K562 (cell line): ENCODE data around the gene KMT2D. TPM values are rescaled to one million over a fixed set of nuclear protein-coding genes. Genes with fewer than 3 reads are reported as not detected.

Experiments
- BDP1 ChIP-seq: IDR thresholded peaks from 3 replicates; pipeline ENCODE4 v1.6.1; 2011; ENCODE audit not compliant: insufficient read length, insufficient read depth
- CBFA2T2 ChIP-seq: fragments of 450-650 bp; conservative IDR thresholded peaks from 2 replicates; pipeline ENCODE4 v1.6.1; 2017; ENCODE audit warnings: mild to moderate bottlenecking
- CBFA2T3 ChIP-seq: fragments of 450-650 bp; IDR thresholded peaks from 2 replicates; pipeline ENCODE4 v1.6.1; 2017
- CEBPG ChIP-seq, 3 experiments: fragments of 200-800 bp in 1 of 3; sonication (Bioruptor generic) in 1 of 3; sonication (generic) in 1 of 3; formaldehyde crosslinking in 1 of 3; IDR thresholded peaks in 2 of 3; conservative IDR thresholded peaks in 1 of 3; 2 replicates each; pipeline versions ENCODE4 v1.6.1 to v1.8.0; 2016 to 2022; ENCODE audit warnings: missing compliant biosample characterization in 2 of 3, missing genetic modification characterization in 2 of 3, mild to moderate bottlenecking in 1 of 3, missing genetic modification reagents in 1 of 3
- FOSL1 ChIP-seq: fragments of 200-800 bp; sonication (Bioruptor generic); conservative IDR thresholded peaks from 2 replicates; pipeline ENCODE4 v1.6.1; 2016; ENCODE audit warnings: missing genetic modification characterization, missing compliant biosample characterization
- HDAC2 ChIP-seq: fragments of 450-650 bp; IDR thresholded peaks from 2 replicates; pipeline ENCODE4 v1.6.1; 2016; ENCODE audit warnings: mild to moderate bottlenecking
- KAT7 ChIP-seq: sonication (generic); formaldehyde crosslinking; IDR thresholded peaks from 2 replicates; pipeline ENCODE4 v1.8.0; 2022; ENCODE audit warnings: missing genetic modification reagents, mild to moderate bottlenecking, borderline replicate concordance
- KHSRP ChIP-seq: fragments of 450-650 bp; IDR thresholded peaks from 2 replicates; pipeline ENCODE4 v1.6.1; 2017
- MAFG ChIP-seq: fragments of 450-650 bp; conservative IDR thresholded peaks from 2 replicates; pipeline ENCODE4 v1.6.1; 2016; ENCODE audit warnings: missing genetic modification characterization, missing compliant biosample characterization
- NCOR1 ChIP-seq: fragments of 450-650 bp; IDR thresholded peaks from 2 replicates; pipeline ENCODE4 v1.6.1; 2016; ENCODE audit warnings: mild to moderate bottlenecking, moderate library complexity
- NR3C1 ChIP-seq: sonication (generic); formaldehyde crosslinking; IDR thresholded peaks from 2 replicates; pipeline ENCODE4 v1.8.1; 2022; ENCODE audit warnings: missing genetic modification reagents
- PCBP1 ChIP-seq: fragments of 200-400 bp; formaldehyde crosslinking; IDR thresholded peaks from 2 replicates; pipeline ENCODE4 v1.6.1; 2018; ENCODE audit warnings: mild to moderate bottlenecking, low read depth, low read length; ENCODE audit not compliant: poor library complexity, severe bottlenecking
- PCBP2 ChIP-seq: fragments of 200-400 bp; formaldehyde crosslinking; IDR thresholded peaks from 2 replicates; pipeline ENCODE4 v1.6.1; 2018; ENCODE audit warnings: low read length, low read depth, mild to moderate bottlenecking, moderate library complexity; ENCODE audit not compliant: poor library complexity, severe bottlenecking
- RFX5 ChIP-seq: IDR thresholded peaks from 2 replicates; pipeline ENCODE4 v1.6.1; 2011; ENCODE audit warnings: low read depth, mild to moderate bottlenecking, improper control_type of control experiment, low read length
- SP1 ChIP-seq: sonication (generic); formaldehyde crosslinking; IDR thresholded peaks from 2 replicates; pipeline ENCODE4 v1.8.1; 2022; ENCODE audit warnings: mild to moderate bottlenecking, missing genetic modification reagents
- TRIM24 ChIP-seq, 2 experiments: fragments of 450-650 bp; IDR thresholded peaks; 2 replicates each; pipeline ENCODE4 v1.6.1; 2016
- U2AF2 ChIP-seq: fragments of 200-400 bp; formaldehyde crosslinking; optimal IDR thresholded peaks from 2 replicates; pipeline ENCODE3; 2017; ENCODE audit warnings: low read depth, mild to moderate bottlenecking, low read length
- XRCC3 ChIP-seq: fragments of 450-650 bp; IDR thresholded peaks from 2 replicates; pipeline ENCODE4 v1.6.1; 2017; ENCODE audit warnings: mild to moderate bottlenecking, moderate library complexity
- ZC3H4 ChIP-seq: sonication (generic); formaldehyde crosslinking; IDR thresholded peaks from 2 replicates; pipeline ENCODE4 v1.9.0; 2021; ENCODE audit warnings: missing genetic modification reagents, borderline replicate concordance
- ZFP30 ChIP-seq: fragments of 250-450 bp; sonication (Bioruptor Pico); IDR thresholded peaks from 2 replicates; pipeline ENCODE4 v1.8.0; 2022; ENCODE audit warnings: moderate library complexity, mild to moderate bottlenecking, inconsistent platforms, borderline replicate concordance
- polyA plus RNA-seq, 8 experiments: library from polyadenylated mRNA; depleted of rRNA in 4 of 8; stranded (reverse) in 5 of 8; unstranded in 3 of 8; fragments of >200 nt; fragmentation: Nextera tagmentation in 2 of 8; fragmentation: Illumina TruSeq in 1 of 8; extraction: Ambion mirVana in 2 of 8; extraction: Trizol in 1 of 8; gene quantifications; 2 replicates each; pipeline versions ENCODE4 v1.2.1 to v1.2.3, GENCODE V29; 2011 to 2014; ENCODE audit warnings: inconsistent platforms in 1 of 8, missing spikeins in 1 of 8
- total RNA-seq, 7 experiments: library from RNA; depleted of rRNA in 6 of 7; stranded (reverse); fragments of >200 nt in 6 of 7; fragmentation: Illumina TruSeq in 2 of 7; extraction: Trizol in 2 of 7; gene quantifications; 2 replicates each; pipeline versions ENCODE4 v1.2.1 to v1.2.3, GENCODE V29; 2011 to 2021; ENCODE audit warnings: low replicate concordance in 1 of 7
- TF ChIP-seq, protein P1 (sequence below): fragments of 250-450 bp; sonication (Bioruptor Pico); IDR thresholded peaks from 2 replicates; pipeline ENCODE4 v1.8.0; 2022; ENCODE audit warnings: moderate library complexity, mild to moderate bottlenecking, inconsistent platforms
- TF ChIP-seq, protein P2 (sequence below): fragments of 200-800 bp; sonication (Bioruptor generic); IDR thresholded peaks from 2 replicates; pipeline ENCODE4 v1.6.1; 2016; ENCODE audit warnings: missing genetic modification characterization, missing compliant biosample characterization
- TF ChIP-seq, protein P3 (sequence below): fragments of 450-650 bp; IDR thresholded peaks from 2 replicates; pipeline ENCODE4 v1.6.1; 2016; ENCODE audit warnings: missing biosample characterization, missing genetic modification characterization

KMT2D gene
- total and polyA plus RNA-seq, 9 of the 15 experiments (the other 6 are each of a cell fraction or from before 2014, with no cell fraction given) = 0.22 to 93.7 (median 13.7) TPM

- TF ChIP-seq SP1 (CRISPR knock-in tag) (no peak), RFX5 (no peak), PCBP2 (no peak), ZC3H4 (CRISPR knock-in tag) (no peak), FOSL1 (tag) (peak; percentile 40; the same call in 1 of the 2 replicates), CBFA2T3 (no peak), U2AF2 (no peak), KHSRP (peak; percentile 40; the same call in 1 of the 2 replicates), CEBPG (CRISPR knock-in tag; IDR thresholded peaks at IDR 0.05) (no peak), CEBPG (tag; conservative IDR thresholded peaks at IDR 0.05 in 1 of 2, IDR thresholded peaks at IDR 0.05 in 1 of 2) (peak in 1 of 2 experiments; percentile 56; a peak in 1 of 4 replicates), CBFA2T2 (no peak), MAFG (tag) (peak; percentile 51), ZFP30 (CRISPR knock-in tag) (no peak), XRCC3 (no peak), NR3C1 (CRISPR knock-in tag) (no peak), NCOR1 (no peak), PCBP1 (no peak), TRIM24 (IDR thresholded peaks at IDR 0.05) (no peak), HDAC2 (no peak), BDP1 (no peak), KAT7 (CRISPR knock-in tag) (no peak)
- TF ChIP-seq, protein P1, sequence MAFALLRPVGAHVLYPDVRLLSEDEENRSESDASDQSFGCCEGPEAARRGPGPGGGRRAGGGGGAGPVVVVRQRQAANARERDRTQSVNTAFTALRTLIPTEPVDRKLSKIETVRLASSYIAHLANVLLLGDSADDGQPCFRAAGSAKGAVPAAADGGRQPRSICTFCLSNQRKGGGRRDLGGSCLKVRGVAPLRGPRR (CRISPR knock-in tag) = no peak
- TF ChIP-seq, protein P2, sequence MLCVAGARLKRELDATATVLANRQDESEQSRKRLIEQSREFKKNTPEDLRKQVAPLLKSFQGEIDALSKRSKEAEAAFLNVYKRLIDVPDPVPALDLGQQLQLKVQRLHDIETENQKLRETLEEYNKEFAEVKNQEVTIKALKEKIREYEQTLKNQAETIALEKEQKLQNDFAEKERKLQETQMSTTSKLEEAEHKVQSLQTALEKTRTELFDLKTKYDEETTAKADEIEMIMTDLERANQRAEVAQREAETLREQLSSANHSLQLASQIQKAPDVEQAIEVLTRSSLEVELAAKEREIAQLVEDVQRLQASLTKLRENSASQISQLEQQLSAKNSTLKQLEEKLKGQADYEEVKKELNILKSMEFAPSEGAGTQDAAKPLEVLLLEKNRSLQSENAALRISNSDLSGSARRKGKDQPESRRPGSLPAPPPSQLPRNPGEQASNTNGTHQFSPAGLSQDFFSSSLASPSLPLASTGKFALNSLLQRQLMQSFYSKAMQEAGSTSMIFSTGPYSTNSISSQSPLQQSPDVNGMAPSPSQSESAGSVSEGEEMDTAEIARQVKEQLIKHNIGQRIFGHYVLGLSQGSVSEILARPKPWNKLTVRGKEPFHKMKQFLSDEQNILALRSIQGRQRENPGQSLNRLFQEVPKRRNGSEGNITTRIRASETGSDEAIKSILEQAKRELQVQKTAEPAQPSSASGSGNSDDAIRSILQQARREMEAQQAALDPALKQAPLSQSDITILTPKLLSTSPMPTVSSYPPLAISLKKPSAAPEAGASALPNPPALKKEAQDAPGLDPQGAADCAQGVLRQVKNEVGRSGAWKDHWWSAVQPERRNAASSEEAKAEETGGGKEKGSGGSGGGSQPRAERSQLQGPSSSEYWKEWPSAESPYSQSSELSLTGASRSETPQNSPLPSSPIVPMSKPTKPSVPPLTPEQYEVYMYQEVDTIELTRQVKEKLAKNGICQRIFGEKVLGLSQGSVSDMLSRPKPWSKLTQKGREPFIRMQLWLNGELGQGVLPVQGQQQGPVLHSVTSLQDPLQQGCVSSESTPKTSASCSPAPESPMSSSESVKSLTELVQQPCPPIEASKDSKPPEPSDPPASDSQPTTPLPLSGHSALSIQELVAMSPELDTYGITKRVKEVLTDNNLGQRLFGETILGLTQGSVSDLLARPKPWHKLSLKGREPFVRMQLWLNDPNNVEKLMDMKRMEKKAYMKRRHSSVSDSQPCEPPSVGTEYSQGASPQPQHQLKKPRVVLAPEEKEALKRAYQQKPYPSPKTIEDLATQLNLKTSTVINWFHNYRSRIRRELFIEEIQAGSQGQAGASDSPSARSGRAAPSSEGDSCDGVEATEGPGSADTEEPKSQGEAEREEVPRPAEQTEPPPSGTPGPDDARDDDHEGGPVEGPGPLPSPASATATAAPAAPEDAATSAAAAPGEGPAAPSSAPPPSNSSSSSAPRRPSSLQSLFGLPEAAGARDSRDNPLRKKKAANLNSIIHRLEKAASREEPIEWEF (CRISPR knock-in tag) = no peak
- TF ChIP-seq, protein P3, sequence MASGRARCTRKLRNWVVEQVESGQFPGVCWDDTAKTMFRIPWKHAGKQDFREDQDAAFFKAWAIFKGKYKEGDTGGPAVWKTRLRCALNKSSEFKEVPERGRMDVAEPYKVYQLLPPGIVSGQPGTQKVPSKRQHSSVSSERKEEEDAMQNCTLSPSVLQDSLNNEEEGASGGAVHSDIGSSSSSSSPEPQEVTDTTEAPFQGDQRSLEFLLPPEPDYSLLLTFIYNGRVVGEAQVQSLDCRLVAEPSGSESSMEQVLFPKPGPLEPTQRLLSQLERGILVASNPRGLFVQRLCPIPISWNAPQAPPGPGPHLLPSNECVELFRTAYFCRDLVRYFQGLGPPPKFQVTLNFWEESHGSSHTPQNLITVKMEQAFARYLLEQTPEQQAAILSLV (tag) = no peak
Observed at GRCh38 chr12:49019120-49019430, 41.5 kb downstream of the KMT2D start (continued).
